Nephron progenitor cell (in vitro differentiated cells): ENCODE measurements around the gene AKAP5.

Source experiments
- DNase-seq: peaks from one replicate; pipeline ENCODE4 v3.0.0; 2021
- H3K27ac Mint-ChIP-seq: 2 replicates; pipeline ENCODE4 v1.8.0; 2021; ENCODE audit warnings: mild to moderate bottlenecking, moderate library complexity, mixed read lengths
- H3K27me3 Mint-ChIP-seq: 2 replicates; pipeline ENCODE4 v1.8.0; 2021; ENCODE audit warnings: mild to moderate bottlenecking, low read depth, mixed read lengths; ENCODE audit not compliant: poor library complexity
- H3K36me3 Mint-ChIP-seq: 2 replicates; pipeline ENCODE4 v1.8.0; 2021; ENCODE audit warnings: low read depth, mixed read lengths
- H3K4me1 Mint-ChIP-seq: 2 replicates; pipeline ENCODE4 v1.8.0; 2021; ENCODE audit warnings: mixed read lengths
- H3K4me3 Mint-ChIP-seq: 2 replicates; pipeline ENCODE4 v1.8.0; 2021; ENCODE audit warnings: mild to moderate bottlenecking, moderate library complexity, mixed read lengths
- H3K9me3 Mint-ChIP-seq: 2 replicates; pipeline ENCODE4 v1.8.0; 2021; ENCODE audit warnings: mild to moderate bottlenecking, moderate library complexity, mixed read lengths
- CTCF ChIP-seq: fragments of 200-600 bp; sonication (generic); IDR thresholded peaks from 2 replicates; pipeline ENCODE4 v1.5.0; 2021; ENCODE audit warnings: antibody characterized with exemption

The AKAP5 gene

GRCh38 chr14:64463195-64463594 is 2.1 kb upstream of the AKAP5 start:
- Mint-ChIP-seq H3K9me3 (no peaks in the 10 kb centered on the region), H3K4me1 (peaks cover 16% of the 10 kb centered on the region), H3K27me3 (peaks cover 13% of the 10 kb centered on the region), H3K36me3 (peaks cover 5% of the 10 kb centered on the region), H3K27ac (no peak overlapping the region), H3K4me3 (no peak overlapping the region)
- TF ChIP-seq CTCF = no peak
- no peak for DNase-seq

GRCh38 chr14:64463873-64464272 is 1.4 kb upstream of the AKAP5 start:
- no peak overlapping the region for H3K27ac Mint-ChIP-seq
- peaks cover 22% of the 10 kb centered on the region for H3K4me1 Mint-ChIP-seq
- peaks cover 13% of the 10 kb centered on the region for H3K27me3 Mint-ChIP-seq
- no peak for TF ChIP-seq CTCF
- no peaks in the 10 kb centered on the region for H3K9me3 Mint-ChIP-seq
- H3K36me3 Mint-ChIP-seq = peaks cover 5% of the 10 kb centered on the region
- no peak overlapping the region for H3K4me3 Mint-ChIP-seq
- DNase-seq = no peak

GRCh38 chr14:64464651-64465050 is 648 bp upstream of the AKAP5 start:
- H3K9me3 Mint-ChIP-seq = no peaks in the 10 kb centered on the region
- peak overlapping the region; percentile 85 for H3K4me3 Mint-ChIP-seq
- H3K27ac Mint-ChIP-seq = no peak overlapping the region
- H3K4me1 Mint-ChIP-seq = peaks cover 22% of the 10 kb centered on the region
- H3K27me3 Mint-ChIP-seq = peaks cover 13% of the 10 kb centered on the region
- no peak for TF ChIP-seq CTCF
- H3K36me3 Mint-ChIP-seq = peaks cover 5% of the 10 kb centered on the region
- DNase-seq = no peak

GRCh38 chr14:64465831-64466554 is 694 bp downstream of the AKAP5 start:
- peaks cover 13% of the 10 kb centered on the region for H3K27me3 Mint-ChIP-seq
- no peak overlapping the region for H3K27ac Mint-ChIP-seq
- H3K36me3 Mint-ChIP-seq = peaks cover 2% of the 10 kb centered on the region
- peak overlapping the region; percentile 88 for H3K4me3 Mint-ChIP-seq
- no peak for TF ChIP-seq CTCF
- no peaks in the 10 kb centered on the region for H3K9me3 Mint-ChIP-seq
- DNase-seq = peak; percentile 35
- peaks cover 22% of the 10 kb centered on the region for H3K4me1 Mint-ChIP-seq

GRCh38 chr14:64467101-64467500 is 1.8 kb downstream of the AKAP5 start:
- Mint-ChIP-seq H3K27ac (no peak overlapping the region), H3K27me3 (peaks cover 13% of the 10 kb centered on the region), H3K36me3 (no peaks in the 10 kb centered on the region), H3K9me3 (no peaks in the 10 kb centered on the region), H3K4me1 (peaks cover 22% of the 10 kb centered on the region), H3K4me3 (no peak overlapping the region)
- no peak for DNase-seq
- TF ChIP-seq CTCF = no peak

- DNase-seq = no peak
- no peak for TF ChIP-seq CTCF
- Mint-ChIP-seq H3K4me3 (no peak overlapping the region), H3K27me3 (peaks cover 13% of the 10 kb centered on the region), H3K27ac (no peak overlapping the region), H3K36me3 (no peaks in the 10 kb centered on the region), H3K9me3 (no peaks in the 10 kb centered on the region), H3K4me1 (peaks cover 22% of the 10 kb centered on the region)
These were observed 2.3 kb downstream of the AKAP5 start for GRCh38 chr14:64467566-64467965.
